K562 (cell line): ENCODE measurements around the gene PIGB. TPM values are rescaled to one million over a fixed set of nuclear protein-coding genes. Genes with fewer than 3 reads are reported as not detected.

Experiments used
- ADNP ChIP-seq: fragments of 200-800 bp; sonication (Bioruptor generic); IDR thresholded peaks from 2 replicates; pipeline ENCODE4 v1.6.1; 2016; ENCODE audit warnings: missing genetic modification characterization, missing compliant biosample characterization
- ATF1 ChIP-seq, 2 experiments: fragments of 450-650 bp in 1 of 2; IDR thresholded peaks; 2 replicates each; pipeline ENCODE4 v1.6.1; 2016; ENCODE audit warnings: missing compliant biosample characterization in 1 of 2, missing genetic modification characterization in 1 of 2
- ELF2 ChIP-seq: fragments of 250-450 bp; sonication (Bioruptor Pico); IDR thresholded peaks from 2 replicates; pipeline ENCODE4 v1.5.0; 2021; ENCODE audit warnings: mild to moderate bottlenecking
- ETV6 ChIP-seq, 3 experiments: fragments of 150-350 bp in 1 of 3; sonication (generic) in 1 of 3; formaldehyde crosslinking in 1 of 3; IDR thresholded peaks; 2 replicates each; pipeline versions ENCODE4 v1.6.1 to v1.8.0; 2014 to 2022; ENCODE audit warnings: borderline replicate concordance in 2 of 3, low read depth in 2 of 3, antibody characterized with exemption in 1 of 3, low read length in 1 of 3, mild to moderate bottlenecking in 1 of 3, missing genetic modification reagents in 1 of 3
- HOXB6 ChIP-seq: fragments of 250-450 bp; sonication (Bioruptor Pico); IDR thresholded peaks from 2 replicates; pipeline ENCODE4 v1.5.1; 2022; ENCODE audit warnings: mild to moderate bottlenecking, borderline replicate concordance
- KAT2B ChIP-seq: IDR thresholded peaks from one replicate; pipeline ENCODE4 v1.6.1; 2012; ENCODE audit warnings: low read depth, mild to moderate bottlenecking, control low read depth, inconsistent platforms, low read length, moderate library complexity
- L3MBTL2 ChIP-seq: fragments of 450-650 bp; IDR thresholded peaks from 2 replicates; pipeline ENCODE4 v1.6.1; 2016; ENCODE audit warnings: mild to moderate bottlenecking, moderate library complexity
- NCOA6 ChIP-seq: fragments of 450-650 bp; IDR thresholded peaks from 2 replicates; pipeline ENCODE4 v1.6.1; 2017; ENCODE audit warnings: mild to moderate bottlenecking
- PBX2 ChIP-seq, 2 experiments: IDR thresholded peaks in 1 of 2; conservative IDR thresholded peaks in 1 of 2; 2 replicates each; pipeline ENCODE4 v1.6.1; 2016; ENCODE audit warnings: low read depth in 2 of 2, mild to moderate bottlenecking in 1 of 2, missing compliant biosample characterization in 1 of 2, missing genetic modification characterization in 1 of 2, moderate library complexity in 1 of 2
- RAD21 ChIP-seq, 2 experiments: fragments of 250-450 bp in 1 of 2; fragments of 450-650 bp in 1 of 2; sonication (Bioruptor Pico) in 1 of 2; formaldehyde crosslinking in 1 of 2; IDR thresholded peaks in 1 of 2; conservative IDR thresholded peaks in 1 of 2; 2 replicates each; pipeline versions ENCODE4 v1.4.0 to v1.8.0; 2020 to 2022; ENCODE audit warnings: mild to moderate bottlenecking in 2 of 2, moderate library complexity in 1 of 2
- SMAD1 ChIP-seq: fragments of 150-350 bp; IDR thresholded peaks from 2 replicates; pipeline ENCODE4 v1.6.1; 2014; ENCODE audit warnings: low read length, low read depth; ENCODE audit not compliant: partially characterized antibody
- TFAM ChIP-seq: fragments of 250-450 bp; sonication (Bioruptor Pico); conservative IDR thresholded peaks from 2 replicates; pipeline ENCODE4 v1.5.0; 2021; ENCODE audit warnings: mild to moderate bottlenecking, moderate library complexity
- UBTF ChIP-seq, 2 experiments: IDR thresholded peaks; 2 replicates each; pipeline ENCODE4 v1.6.1; 2012; ENCODE audit warnings: improper control_type of control experiment in 2 of 2, low read depth in 2 of 2, low read length in 2 of 2, borderline replicate concordance in 1 of 2
- ZNF75A ChIP-seq: fragments of 450-650 bp; formaldehyde crosslinking; IDR thresholded peaks from 2 replicates; pipeline ENCODE4 v1.4.0; 2020; ENCODE audit warnings: mild to moderate bottlenecking
- ZNF76 ChIP-seq: fragments of 250-450 bp; sonication (Bioruptor Pico); IDR thresholded peaks from 2 replicates; pipeline ENCODE4 v1.4.0; 2020; ENCODE audit warnings: mild to moderate bottlenecking, moderate library complexity, borderline replicate concordance
- ZNF766 ChIP-seq: fragments of 200-800 bp; sonication (Bioruptor generic); conservative IDR thresholded peaks from 2 replicates; pipeline ENCODE4 v1.6.1; 2016; ENCODE audit warnings: missing genetic modification characterization, missing compliant biosample characterization
- ZSCAN32 ChIP-seq: fragments of 450-650 bp; formaldehyde crosslinking; IDR thresholded peaks from 2 replicates; pipeline ENCODE4 v1.4.0; 2020; ENCODE audit warnings: mild to moderate bottlenecking, moderate library complexity
- polyA plus RNA-seq, 8 experiments: library from polyadenylated mRNA; depleted of rRNA in 4 of 8; stranded (reverse) in 5 of 8; unstranded in 3 of 8; fragments of >200 nt; fragmentation: Nextera tagmentation in 2 of 8; fragmentation: Illumina TruSeq in 1 of 8; extraction: Ambion mirVana in 2 of 8; extraction: Trizol in 1 of 8; gene quantifications; 2 replicates each; pipeline versions ENCODE4 v1.2.1 to v1.2.3, GENCODE V29; 2011 to 2014; ENCODE audit warnings: inconsistent platforms in 1 of 8, missing spikeins in 1 of 8
- total RNA-seq, 7 experiments: library from RNA; depleted of rRNA in 6 of 7; stranded (reverse); fragments of >200 nt in 6 of 7; fragmentation: Illumina TruSeq in 2 of 7; extraction: Trizol in 2 of 7; gene quantifications; 2 replicates each; pipeline versions ENCODE4 v1.2.1 to v1.2.3, GENCODE V29; 2011 to 2021; ENCODE audit warnings: low replicate concordance in 1 of 7
- TF ChIP-seq, protein P1 (sequence below): fragments of 450-650 bp; formaldehyde crosslinking; IDR thresholded peaks from 2 replicates; pipeline ENCODE4 v1.4.0; 2022; ENCODE audit warnings: missing genetic modification characterization
- TF ChIP-seq, protein P2 (sequence below): sonication (generic); formaldehyde crosslinking; IDR thresholded peaks from 2 replicates; pipeline ENCODE4 v1.8.1; 2022; ENCODE audit warnings: missing genetic modification reagents

The PIGB gene
- total and polyA plus RNA-seq, 9 of the 15 experiments (the other 6 are each of a cell fraction or from before 2014, with no cell fraction given): 9.9 to 32.3 (median 18.2) TPM

- TF ChIP-seq ATF1 (CRISPR knock-in tag; IDR thresholded peaks at IDR 0.05): no peak
- TF ChIP-seq ATF1 (tag; IDR thresholded peaks at IDR 0.05): no peak
- no peak for TF ChIP-seq TFAM (CRISPR knock-in tag)
- TF ChIP-seq KAT2B: no peak
- TF ChIP-seq, protein P1, sequence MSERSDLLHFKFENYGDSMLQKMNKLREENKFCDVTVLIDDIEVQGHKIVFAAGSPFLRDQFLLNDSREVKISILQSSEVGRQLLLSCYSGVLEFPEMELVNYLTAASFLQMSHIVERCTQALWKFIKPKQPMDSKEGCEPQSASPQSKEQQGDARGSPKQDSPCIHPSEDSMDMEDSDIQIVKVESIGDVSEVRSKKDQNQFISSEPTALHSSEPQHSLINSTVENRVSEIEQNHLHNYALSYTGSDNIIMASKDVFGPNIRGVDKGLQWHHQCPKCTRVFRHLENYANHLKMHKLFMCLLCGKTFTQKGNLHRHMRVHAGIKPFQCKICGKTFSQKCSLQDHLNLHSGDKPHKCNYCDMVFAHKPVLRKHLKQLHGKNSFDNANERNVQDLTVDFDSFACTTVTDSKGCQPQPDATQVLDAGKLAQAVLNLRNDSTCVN (CRISPR knock-in tag): no peak
- TF ChIP-seq, protein P2, sequence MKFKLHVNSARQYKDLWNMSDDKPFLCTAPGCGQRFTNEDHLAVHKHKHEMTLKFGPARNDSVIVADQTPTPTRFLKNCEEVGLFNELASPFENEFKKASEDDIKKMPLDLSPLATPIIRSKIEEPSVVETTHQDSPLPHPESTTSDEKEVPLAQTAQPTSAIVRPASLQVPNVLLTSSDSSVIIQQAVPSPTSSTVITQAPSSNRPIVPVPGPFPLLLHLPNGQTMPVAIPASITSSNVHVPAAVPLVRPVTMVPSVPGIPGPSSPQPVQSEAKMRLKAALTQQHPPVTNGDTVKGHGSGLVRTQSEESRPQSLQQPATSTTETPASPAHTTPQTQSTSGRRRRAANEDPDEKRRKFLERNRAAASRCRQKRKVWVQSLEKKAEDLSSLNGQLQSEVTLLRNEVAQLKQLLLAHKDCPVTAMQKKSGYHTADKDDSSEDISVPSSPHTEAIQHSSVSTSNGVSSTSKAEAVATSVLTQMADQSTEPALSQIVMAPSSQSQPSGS (CRISPR knock-in tag): no peak
- TF ChIP-seq L3MBTL2: peak; percentile 84
- no peak for TF ChIP-seq PBX2 (CRISPR knock-in tag; IDR thresholded peaks at IDR 0.05; ENCODE audit: low read depth)
- TF ChIP-seq PBX2 (tag; conservative IDR thresholded peaks at IDR 0.05; ENCODE audit: low read depth): no peak
- TF ChIP-seq ADNP (tag): no peak
- no peak for TF ChIP-seq HOXB6 (CRISPR knock-in tag)
- no peak for TF ChIP-seq ELF2 (CRISPR knock-in tag)
- no peak for TF ChIP-seq ETV6 (IDR thresholded peaks at IDR 0.05; ENCODE audit: borderline replicate concordance in 1 of 2, low read depth in 2 of 2, low read length in 1 of 2)
- no peak for TF ChIP-seq ETV6 (CRISPR knock-in tag; IDR thresholded peaks at IDR 0.05; ENCODE audit: borderline replicate concordance)
- TF ChIP-seq RAD21 (CRISPR knock-in tag; conservative IDR thresholded peaks at IDR 0.05 in 1 of 2, IDR thresholded peaks at IDR 0.05 in 1 of 2): peak; percentile 94 to 95
- no peak for TF ChIP-seq ZNF766 (CRISPR knock-in tag)
- no peak for TF ChIP-seq ZNF76 (CRISPR knock-in tag)
- TF ChIP-seq SMAD1: no peak
- TF ChIP-seq ZNF75A (CRISPR knock-in tag): no peak
- TF ChIP-seq UBTF (IDR thresholded peaks at IDR 0.05; ENCODE audit: borderline replicate concordance in 1 of 2, low read depth in 2 of 2, low read length in 2 of 2): no peak
- no peak for TF ChIP-seq ZSCAN32 (CRISPR knock-in tag)
- TF ChIP-seq NCOA6: no peak
These were observed 28.4 kb upstream of the PIGB start (continued) for GRCh38 chr15:55290528-55291057.
